Large intestine (tissue), 3 donors: Measurements from ENCODE around the gene UBTD2. TPM values are rescaled to one million over a fixed set of nuclear protein-coding genes. Genes with fewer than 3 reads are reported as not detected.
"Not testable (repeated sequence)": the region's sequence is repeated elsewhere in the genome, so short reads cannot be mapped to it uniquely, and the experiment has no call there.

ENCODE experiments used
- DNase-seq, 2 donors: peaks; one replicate each; pipeline versions ENCODE4 v3.0.0 to v3.0.0-alpha.2; 2013
- H3K27ac ChIP-seq: one replicate; pipeline ENCODE4 v1.5.1; 2013; ENCODE audit warnings: low read length
- H3K27me3 ChIP-seq: 2 replicates; pipeline ENCODE4 v1.6.1; 2013; ENCODE audit warnings: low read length; ENCODE audit not compliant: control insufficient read depth, insufficient read depth
- H3K36me3 ChIP-seq: 2 replicates; pipeline ENCODE4 v1.6.1; 2013; ENCODE audit warnings: low read length; ENCODE audit not compliant: control insufficient read depth, insufficient read depth
- H3K4me1 ChIP-seq: one replicate; pipeline ENCODE4 v1.6.1; 2013; ENCODE audit warnings: low read length; ENCODE audit not compliant: control insufficient read depth, insufficient read depth
- H3K4me3 ChIP-seq: one replicate; pipeline ENCODE4 v1.5.1; 2013; ENCODE audit warnings: low read length
- H3K9me3 ChIP-seq: one replicate; pipeline ENCODE4 v1.6.1; 2013; ENCODE audit warnings: mild to moderate bottlenecking, low read depth, low read length, moderate library complexity; ENCODE audit not compliant: control insufficient read depth
- WGBS: methylation state at CpG from one replicate; pipeline ENCODE4 v1.1.5; 2013; ENCODE audit warnings: low lambda C conversion rate; ENCODE audit not compliant: insufficient coverage; 5-methylcytosine and 5-hydroxymethylcytosine counted together
- polyA plus RNA-seq: library from polyadenylated mRNA; unstranded; fragments of 120-200 nt; gene quantifications from one replicate; pipeline ENCODE4 v1.2.1, GENCODE V29; 2013

The UBTD2 gene
- polyA plus RNA-seq, 1 donor = 43.6 TPM

GRCh38 chr5:172224996-172225395 lies 58.6 kb downstream of the UBTD2 start:
- Histone ChIP-seq H3K4me1 (no peaks in the 10 kb centered on the region), H3K27me3 (no peaks in the 10 kb centered on the region), H3K36me3 (peaks cover 20% of the 10 kb centered on the region), H3K9me3 (no peaks in the 10 kb centered on the region), H3K4me3 (no peak overlapping the region), H3K27ac (no peak overlapping the region)
- DNase-seq = no peak
- WGBS = 100% methylated on average over 1 of the region's 1 CpG

GRCh38 chr5:172223901-172224873 lies 59.4 kb downstream of the UBTD2 start:
- Histone ChIP-seq H3K36me3 (peaks cover 23% of the 10 kb centered on the region), H3K27ac (no peak overlapping the region)
- 100% methylated on average over 2 of the region's 10 CpGs for WGBS

GRCh38 chr5:172219296-172219695 lies 64.3 kb downstream of the UBTD2 start:
- H3K9me3 ChIP-seq = no peaks in the 10 kb centered on the region
- H3K4me1 ChIP-seq = no peaks in the 10 kb centered on the region
- H3K4me3 ChIP-seq = no peak overlapping the region
- H3K36me3 ChIP-seq = peaks cover 22% of the 10 kb centered on the region
- WGBS = no CpG with 5 or more reads among the region's 2 CpGs
- no peak for DNase-seq
- H3K27ac ChIP-seq = no peak overlapping the region
- H3K27me3 ChIP-seq = no peaks in the 10 kb centered on the region

More at GRCh38 chr5:172223901-172224873, 59.4 kb downstream of the UBTD2 start:
- H3K27me3 ChIP-seq = no peaks in the 10 kb centered on the region
- no peaks in the 10 kb centered on the region for H3K4me1 ChIP-seq
- no peak overlapping the region for H3K4me3 ChIP-seq
- H3K9me3 ChIP-seq = no peaks in the 10 kb centered on the region
- no peak for DNase-seq

- no peaks in the 10 kb centered on the region for H3K9me3 ChIP-seq
- H3K36me3 ChIP-seq = peaks cover 29% of the 10 kb centered on the region
- no peak for DNase-seq
- 80% methylated on average over 2 of the region's 3 CpGs for WGBS
- H3K4me1 ChIP-seq = no peaks in the 10 kb centered on the region
- H3K27ac ChIP-seq = no peak overlapping the region
- no peaks in the 10 kb centered on the region for H3K27me3 ChIP-seq
- no peak overlapping the region for H3K4me3 ChIP-seq
Observed at GRCh38 chr5:172216345-172216744, 67.2 kb downstream of the UBTD2 start.

- DNase-seq = no peak
- H3K4me3 ChIP-seq = no peak overlapping the region
- peaks cover 39% of the 10 kb centered on the region for H3K36me3 ChIP-seq
- 60% methylated on average over 1 of the region's 4 CpGs for WGBS
- H3K9me3 ChIP-seq = no peaks in the 10 kb centered on the region
- H3K4me1 ChIP-seq = no peaks in the 10 kb centered on the region
- no peak overlapping the region for H3K27ac ChIP-seq
- no peaks in the 10 kb centered on the region for H3K27me3 ChIP-seq
Observed at GRCh38 chr5:172213126-172213525, 70.4 kb downstream of the UBTD2 start.

- Histone ChIP-seq H3K27ac (no peak overlapping the region), H3K27me3 (no peaks in the 10 kb centered on the region), H3K4me1 (no peaks in the 10 kb centered on the region), H3K4me3 (no peak overlapping the region), H3K9me3 (no peaks in the 10 kb centered on the region), H3K36me3 (peaks cover 34% of the 10 kb centered on the region)
- no peak for DNase-seq
- WGBS = no CpG with 5 or more reads among the region's 8 CpGs
Observed at GRCh38 chr5:172211676-172212075, 71.9 kb downstream of the UBTD2 start.

GRCh38 chr5:172209714-172210113 lies 73.8 kb downstream of the UBTD2 start:
- no peaks in the 10 kb centered on the region for H3K4me1 ChIP-seq

GRCh38 chr5:172207511-172207910 lies 76.1 kb downstream of the UBTD2 start:
- Histone ChIP-seq H3K27ac (no peak overlapping the region), H3K4me1 (no peaks in the 10 kb centered on the region), H3K9me3 (no peaks in the 10 kb centered on the region), H3K36me3 (peaks cover 22% of the 10 kb centered on the region), H3K27me3 (no peaks in the 10 kb centered on the region), H3K4me3 (no peak overlapping the region)
- 51% methylated on average over 2 of the region's 3 CpGs for WGBS
- DNase-seq = no peak

More at GRCh38 chr5:172209714-172210113, 73.8 kb downstream of the UBTD2 start:
- Histone ChIP-seq H3K4me3 (no peak overlapping the region), H3K36me3 (peaks cover 27% of the 10 kb centered on the region), H3K27ac (no peak overlapping the region), H3K27me3 (no peaks in the 10 kb centered on the region), H3K9me3 (no peaks in the 10 kb centered on the region)
- 100% methylated on average over 1 of the region's 2 CpGs for WGBS
- DNase-seq = no peak

GRCh38 chr5:172205984-172206383 lies 77.6 kb downstream of the UBTD2 start:
- not testable (repeated sequence) for H3K27me3 ChIP-seq, H3K27ac ChIP-seq, H3K4me3 ChIP-seq, H3K9me3 ChIP-seq, DNase-seq, H3K4me1 ChIP-seq
- WGBS = no CpG with 5 or more reads among the region's 11 CpGs
- peaks cover 14% of the 10 kb centered on the region for H3K36me3 ChIP-seq

- H3K27ac ChIP-seq = no peak overlapping the region
- H3K9me3 ChIP-seq = no peaks in the 10 kb centered on the region
- no peak for DNase-seq
- no peaks in the 10 kb centered on the region for H3K4me1 ChIP-seq
- no peaks in the 10 kb centered on the region for H3K27me3 ChIP-seq
- WGBS = 100% methylated on average over 1 of the region's 6 CpGs
- no peak overlapping the region for H3K4me3 ChIP-seq
- no peaks in the 10 kb centered on the region for H3K36me3 ChIP-seq
Observed at GRCh38 chr5:172200476-172200875, 83.1 kb downstream of the UBTD2 start.
